HG03159 (cell line): ENCODE measurements around the gene MORC2.

Experiments used
- ATAC-seq: cut with Tn5 transposase; IDR thresholded peaks from one replicate; pipeline ENCODE4 v1.9.1; 2021; ENCODE audit warnings: mild to moderate bottlenecking, moderate library complexity; ENCODE audit not compliant: unreplicated experiment

MORC2 gene

DNA sequence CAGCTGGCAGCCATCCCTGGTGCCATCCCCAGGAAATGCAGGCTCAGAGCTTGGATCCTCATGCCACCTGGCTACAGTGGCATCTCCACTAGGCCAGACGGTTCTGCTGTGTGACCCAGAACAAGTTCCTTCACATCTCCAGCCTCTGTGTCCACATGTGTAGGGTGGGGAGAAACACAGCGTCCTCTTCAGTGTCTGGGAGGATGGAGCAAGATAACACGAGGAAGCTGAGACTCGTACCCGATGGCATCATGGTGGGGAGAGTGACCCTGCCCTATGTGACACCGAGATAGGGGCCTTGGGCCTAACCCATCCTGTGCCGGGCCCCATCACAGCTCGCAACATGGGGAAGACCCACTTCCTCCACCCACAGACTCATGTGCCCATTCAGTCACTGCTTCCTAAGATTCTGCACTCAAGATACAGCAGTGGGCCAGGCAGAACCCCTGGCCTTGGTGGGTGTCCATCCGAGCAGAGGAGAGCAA lies 78.5 kb downstream of the MORC2 start:
- ATAC-seq: no peak

DNA sequence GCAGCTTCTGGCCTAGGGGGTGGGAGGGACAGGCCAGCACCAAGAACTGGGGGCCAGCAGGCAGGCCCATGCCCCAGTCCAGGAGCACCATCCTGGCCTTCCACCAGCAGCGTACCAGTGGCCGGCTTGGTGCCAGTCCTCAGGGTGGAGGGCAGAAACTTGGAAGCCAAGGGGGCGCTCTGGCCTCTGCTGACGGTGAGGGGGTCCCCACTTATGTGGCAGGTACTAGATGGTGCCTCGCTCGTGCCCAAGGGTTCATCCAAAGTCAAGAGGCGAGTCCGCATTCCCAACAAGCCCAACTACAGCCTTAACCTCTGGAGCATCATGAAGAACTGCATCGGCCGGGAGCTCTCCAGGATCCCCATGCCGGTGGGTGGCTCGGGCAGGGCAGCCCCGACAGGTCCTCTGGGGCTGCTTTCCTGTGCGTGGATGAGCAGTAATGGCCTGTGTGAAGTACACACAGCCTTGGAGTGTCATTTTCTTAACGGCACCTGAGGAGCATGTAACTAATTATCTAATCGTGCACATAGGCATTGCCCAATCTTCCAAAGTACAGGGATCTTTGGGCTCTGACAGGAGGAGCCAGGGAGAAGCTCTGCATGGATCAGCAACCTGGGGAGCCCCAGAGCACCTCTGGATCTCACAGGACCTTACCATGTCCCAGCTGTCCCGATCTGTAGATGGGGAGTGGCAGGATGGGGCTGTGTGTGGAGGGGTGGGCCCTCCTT lies 79.1 kb downstream of the MORC2 start:
- ATAC-seq: no peak

DNA sequence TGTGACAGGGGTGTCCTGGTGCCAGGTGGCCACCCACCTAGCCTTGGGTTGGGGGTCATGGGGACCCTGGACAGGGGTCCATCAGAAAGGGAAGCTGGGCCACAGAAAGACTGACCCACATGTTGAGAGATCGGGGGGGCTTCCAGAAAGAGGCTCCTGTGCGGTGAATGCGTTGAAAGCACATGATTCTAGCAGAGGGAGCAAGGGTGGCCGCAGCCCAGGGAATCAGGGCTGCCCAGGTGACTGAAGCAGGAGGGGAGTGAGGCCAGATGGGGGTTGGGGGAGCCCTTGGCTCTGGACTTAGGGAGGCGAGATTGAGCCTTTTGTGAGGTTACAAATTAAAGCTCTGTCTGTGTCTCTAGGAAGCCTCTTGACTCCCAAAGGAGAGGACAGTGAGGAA lies 80.7 kb downstream of the MORC2 start:
- no peak for ATAC-seq

DNA sequence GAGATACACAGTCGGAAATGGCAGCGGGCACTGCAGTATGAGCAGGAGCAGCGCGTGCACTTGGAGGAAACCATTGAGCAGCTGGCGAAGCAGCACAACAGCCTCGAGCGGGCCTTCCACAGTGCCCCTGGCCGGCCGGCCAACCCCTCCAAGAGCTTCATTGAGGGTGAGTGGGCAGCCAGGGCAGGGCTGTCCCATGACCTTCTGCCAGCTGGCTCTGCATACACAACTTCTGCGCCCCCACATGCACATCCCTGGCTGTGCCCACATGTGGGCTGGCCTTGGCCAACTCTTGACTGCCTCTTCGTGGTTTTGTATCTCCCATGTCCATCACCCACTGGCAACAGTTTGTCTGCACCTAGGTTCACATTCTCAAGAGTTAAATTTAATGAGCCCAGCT lies 81.1 kb downstream of the MORC2 start:
- no peak for ATAC-seq

DNA sequence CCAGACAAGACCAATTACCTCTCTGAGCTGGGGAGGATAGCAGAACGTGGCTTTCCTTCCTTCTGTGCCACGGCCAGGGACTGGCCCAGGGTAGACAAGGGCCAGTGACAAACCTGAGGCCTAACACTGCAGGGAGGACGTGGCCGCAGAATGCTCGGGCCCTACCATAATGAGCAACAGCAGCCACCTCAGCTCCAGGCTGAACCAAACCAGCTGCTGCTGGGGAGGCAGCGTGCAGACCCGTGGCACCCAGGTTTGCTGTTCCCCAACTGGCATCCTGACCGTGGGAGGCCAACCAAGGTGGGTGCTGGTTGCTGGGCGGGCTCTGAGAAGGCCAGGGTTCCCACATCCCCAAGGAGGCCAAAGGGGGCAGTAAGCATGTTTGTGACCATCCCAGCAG lies 83.0 kb downstream of the MORC2 start:
- no peak for ATAC-seq

DNA sequence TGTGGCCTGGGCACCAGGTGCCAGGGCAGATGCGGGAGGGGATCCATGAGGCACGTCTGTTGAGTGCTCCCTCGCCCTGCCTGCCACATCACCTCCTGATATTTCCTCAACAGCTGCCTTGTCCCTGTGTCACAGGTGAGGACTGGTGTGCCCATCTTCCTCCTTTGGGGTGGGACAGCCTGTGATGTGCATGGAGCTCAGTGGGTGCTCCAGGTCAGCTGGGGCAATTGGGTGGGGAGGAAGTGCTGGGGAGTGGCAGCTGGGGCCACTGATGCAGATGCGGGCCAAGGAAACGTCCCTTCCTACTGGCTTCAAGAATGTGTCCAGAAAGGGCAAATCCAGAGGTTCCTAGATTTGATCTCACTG lies 83.6 kb downstream of the MORC2 start:
- ATAC-seq: no peak

DNA sequence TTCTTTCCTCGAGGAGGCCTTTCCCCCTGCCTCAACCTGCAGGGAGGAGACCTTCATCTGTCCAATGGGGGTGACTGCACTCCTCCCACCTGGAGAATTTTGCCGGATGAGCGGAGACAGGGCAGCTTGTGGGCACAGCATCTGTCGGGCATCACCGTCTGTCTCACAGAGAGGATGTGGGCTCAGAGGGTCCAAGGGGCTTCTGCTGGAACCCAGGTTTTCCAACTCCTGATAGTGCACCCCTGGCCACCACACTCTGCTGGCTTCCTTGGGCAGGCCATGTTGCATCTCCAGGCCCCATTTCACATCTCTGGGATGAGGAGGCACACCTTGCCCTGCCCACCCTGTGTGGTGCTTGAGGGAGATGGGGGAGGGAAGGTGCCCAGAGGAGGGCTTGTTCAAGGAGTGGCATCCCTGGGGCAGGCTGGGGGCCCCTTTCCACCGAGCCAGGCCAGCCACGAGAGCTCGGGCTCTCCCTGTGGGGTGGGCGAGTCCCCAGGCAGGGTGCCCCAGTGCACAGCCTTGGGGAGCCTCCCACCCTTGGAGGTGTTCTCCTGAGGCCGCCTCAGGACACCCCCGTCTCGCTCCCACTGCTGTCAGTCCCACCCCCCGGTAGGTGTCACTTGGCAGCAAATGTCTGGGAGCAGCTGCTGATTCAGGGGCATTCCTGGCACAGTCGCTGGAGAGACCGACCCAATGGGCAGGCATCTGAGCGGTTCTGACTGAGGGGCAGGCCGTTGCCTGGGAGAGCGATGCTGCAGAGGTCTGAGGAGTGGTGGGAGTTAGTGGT lies 84.2 kb downstream of the MORC2 start:
- no peak for ATAC-seq

DNA sequence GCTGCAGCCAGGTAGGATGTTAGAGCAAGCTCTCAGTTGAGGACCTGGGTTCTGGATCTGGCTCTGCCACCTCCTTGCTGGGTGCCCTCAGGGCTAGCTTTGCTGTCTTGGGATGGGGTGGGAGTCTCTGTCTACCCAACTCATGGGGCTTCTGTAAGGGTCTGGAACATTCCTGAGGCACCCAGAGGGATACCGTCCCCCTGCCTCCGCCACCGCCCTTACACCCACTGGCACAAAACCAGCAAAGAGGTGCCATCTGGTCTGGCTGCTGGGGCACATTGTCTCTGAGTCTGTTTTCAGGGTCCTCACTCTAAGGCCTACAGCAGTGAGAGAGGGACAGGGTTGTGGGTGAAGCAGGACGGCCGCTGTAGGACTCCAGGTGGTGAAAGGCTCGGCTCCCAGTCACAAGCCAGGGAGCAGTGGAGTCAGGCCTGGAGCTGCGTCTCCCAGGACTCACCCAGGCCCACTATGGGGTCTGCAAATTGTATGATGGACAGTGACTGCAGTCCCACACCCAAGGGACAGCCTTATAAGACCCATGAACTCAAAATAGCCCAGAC lies 84.9 kb downstream of the MORC2 start:
- no peak for ATAC-seq

DNA sequence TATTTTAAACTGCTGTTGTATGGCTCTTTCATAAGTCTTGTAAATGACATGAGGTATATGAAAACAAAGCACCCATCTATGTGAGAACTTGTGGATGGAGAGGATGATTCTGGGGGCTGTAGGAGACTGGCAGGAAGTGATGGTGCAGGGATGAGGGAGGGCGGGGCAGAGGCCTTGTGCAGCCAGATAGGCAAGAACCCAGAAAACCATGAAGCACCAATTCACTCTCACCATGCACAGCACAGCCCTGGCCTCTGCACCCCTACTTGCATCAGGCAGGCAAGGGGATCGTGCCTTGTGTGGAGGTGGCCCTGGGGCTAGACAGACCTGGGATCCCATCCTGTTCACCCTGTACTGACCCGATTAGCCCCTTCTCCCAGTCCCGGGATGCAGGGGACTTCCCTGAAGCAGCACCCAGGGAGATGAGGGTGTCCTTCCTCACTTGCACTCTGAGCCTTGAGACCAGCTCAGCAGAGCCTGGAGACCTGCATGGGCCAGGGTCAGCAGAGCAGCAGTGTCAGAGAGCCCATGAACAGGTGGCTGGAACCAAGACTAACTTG lies 85.5 kb downstream of the MORC2 start:
- ATAC-seq: no peak

DNA sequence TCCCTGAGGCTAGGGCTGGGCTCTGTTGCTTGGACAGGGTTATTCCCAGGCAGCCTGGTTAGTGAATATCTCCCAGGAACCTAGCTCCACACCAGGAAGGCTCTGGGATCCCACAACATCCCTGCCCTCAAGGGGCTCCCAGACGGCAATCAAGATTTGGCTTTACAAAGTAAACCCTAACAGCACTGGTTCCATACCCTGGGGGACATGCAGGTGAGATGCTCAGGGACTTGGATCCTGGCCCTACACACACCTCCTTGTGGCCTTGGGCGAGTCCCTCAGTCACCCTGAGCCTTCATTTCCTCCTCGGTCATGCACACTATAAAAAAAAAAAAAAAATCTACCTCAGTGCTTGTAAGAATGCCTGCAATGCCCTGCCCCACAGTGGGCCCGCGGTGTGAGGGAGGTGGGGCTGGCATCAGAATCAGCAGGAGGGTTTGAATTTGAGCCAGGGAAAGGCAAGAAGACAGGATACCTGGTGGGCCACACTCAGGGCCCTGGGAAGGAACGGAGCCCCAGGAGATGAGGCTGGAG lies 86.3 kb downstream of the MORC2 start:
- no peak for ATAC-seq

DNA sequence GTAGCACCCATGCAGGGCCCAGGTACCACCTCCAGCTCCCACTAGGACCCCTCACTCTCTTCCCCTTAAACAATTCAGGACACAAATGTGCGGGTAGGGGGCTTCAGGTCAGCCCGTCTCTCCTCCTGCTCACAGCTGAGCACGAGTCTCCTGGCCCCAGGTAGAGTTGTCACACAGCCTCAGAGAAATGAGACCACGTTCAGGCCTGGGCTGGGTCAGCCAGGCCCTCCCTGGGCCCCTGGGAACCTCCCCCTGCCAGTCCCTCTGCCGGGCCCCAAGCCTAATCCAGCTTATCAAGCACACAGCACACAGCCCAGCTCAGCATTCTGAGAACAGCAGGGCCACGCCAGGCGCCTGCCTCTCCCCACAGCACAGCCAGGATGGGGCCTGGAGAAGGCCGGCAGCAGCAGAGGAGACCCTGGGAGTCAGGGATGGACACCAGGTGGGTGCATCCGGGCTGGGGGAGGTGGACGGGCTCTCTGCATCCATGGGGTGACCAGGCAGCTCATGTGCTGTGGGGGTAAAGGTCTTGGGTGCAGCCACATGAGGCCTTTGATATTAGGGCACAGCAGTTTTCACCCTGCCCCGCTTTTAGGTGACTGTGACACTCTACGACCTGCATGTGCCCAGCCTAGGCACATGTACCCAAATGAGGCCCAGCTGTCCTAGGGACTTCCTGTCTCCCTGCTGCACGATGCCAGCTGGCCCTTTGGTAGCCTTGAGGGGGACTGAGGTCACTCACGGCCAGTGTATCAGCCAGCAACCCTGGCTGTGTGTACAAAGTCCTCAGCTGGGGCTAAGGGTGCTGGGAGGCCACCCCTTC lies 87.0 kb downstream of the MORC2 start:
- ATAC-seq: no peak

DNA sequence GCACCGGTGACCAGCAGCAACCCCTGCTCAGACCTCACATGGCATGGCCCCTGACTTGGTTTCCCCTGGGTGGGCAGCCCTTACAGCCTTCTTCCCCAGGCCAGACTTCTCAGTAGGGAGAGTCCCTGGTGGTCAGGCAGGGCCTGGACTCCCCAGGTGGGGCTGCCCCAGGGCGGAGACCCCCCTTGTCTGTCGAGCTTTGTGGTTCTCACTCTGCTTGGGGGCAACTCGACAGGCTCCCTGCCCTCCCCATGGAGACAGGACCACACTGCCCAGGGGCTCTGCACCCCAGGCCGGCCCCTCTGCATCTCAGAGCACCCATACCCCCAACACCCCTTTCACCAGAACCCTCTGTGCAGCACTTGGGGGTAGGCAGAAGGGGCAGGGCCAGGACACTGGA lies 87.7 kb downstream of the MORC2 start:
- ATAC-seq: no peak

DNA sequence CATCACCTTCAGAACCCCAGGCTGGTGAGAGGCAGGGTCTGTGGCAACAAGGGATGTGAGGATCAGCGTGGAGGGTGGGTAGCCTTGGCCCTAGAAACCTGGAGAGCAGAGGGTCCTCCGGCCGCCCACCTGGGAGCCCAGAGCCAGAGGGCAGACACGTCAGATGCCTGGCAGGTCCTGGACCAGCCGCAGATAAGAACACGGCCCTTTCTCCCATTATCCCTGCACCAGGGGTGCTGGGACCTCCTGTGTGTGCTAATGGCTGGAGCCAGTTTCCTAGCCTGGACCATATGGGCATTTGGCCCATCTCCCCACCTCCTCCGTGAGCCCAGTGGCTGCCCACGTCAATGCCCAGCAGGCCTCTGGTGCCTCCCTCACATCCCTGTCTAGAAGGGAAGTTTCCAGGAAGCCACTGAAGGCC lies 88.4 kb downstream of the MORC2 start:
- ATAC-seq: no peak

DNA sequence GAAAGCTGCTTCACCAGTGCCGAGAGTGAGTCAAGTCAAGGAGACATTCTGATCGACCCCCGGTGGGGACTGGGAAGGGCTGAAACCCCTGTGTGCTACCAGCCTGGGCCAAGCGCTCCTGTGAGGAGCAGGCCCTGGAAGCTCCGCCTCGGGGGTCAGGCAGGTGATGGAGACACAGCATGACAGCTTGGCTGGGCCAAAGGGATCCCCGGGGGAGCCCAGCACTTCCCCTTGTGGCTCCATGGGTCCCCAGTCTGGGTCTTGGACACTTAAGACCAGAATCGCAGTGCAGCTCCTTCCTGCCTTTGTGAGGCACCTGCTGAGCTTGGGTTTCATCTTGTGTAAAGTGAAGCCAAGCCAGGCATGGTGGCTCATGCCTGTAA lies 89.2 kb downstream of the MORC2 start:
- ATAC-seq: no peak

DNA sequence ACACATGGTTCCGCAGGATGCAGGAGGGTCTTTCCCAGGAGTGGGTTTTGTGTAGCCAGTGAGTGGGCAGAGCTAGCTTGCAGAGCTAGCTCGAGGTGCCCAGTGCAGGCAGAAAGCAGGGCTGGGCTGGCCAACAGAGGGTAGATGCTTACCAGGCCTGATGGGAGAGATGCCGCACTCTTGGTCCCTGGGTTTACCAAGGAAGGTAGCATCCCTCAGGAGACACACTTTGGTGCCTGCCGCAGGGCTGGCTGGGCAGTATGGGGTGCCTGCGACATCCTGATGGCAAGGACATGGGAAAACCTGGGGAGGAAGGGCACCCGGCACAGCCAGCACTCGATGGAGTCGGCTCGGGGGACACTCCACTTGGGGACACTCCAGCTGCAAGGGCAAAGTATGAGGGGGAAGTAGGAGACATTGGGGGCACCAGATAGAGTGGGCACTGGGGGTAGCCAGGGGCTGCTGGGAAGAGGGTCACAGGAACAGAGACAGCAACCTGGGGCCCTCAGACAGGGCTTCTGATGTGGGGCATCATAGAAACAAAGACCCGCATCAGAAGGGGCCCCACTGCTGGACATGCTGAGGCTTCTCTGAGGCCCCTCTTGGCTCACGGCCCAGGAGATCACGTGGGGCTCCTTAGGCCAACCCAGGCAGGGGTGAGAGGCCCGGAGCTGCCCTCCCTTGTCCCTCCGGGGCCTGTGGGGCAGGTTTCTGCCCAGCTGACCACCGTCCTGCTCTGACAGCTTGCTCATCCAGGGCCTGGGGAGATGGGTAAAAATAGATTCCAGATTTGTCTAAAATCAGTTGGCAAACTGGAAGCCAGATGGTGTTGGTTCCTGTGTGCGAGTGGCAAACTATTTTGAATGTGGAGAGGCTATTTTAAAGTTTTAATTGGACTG lies 89.8 kb downstream of the MORC2 start:
- no peak for ATAC-seq

DNA sequence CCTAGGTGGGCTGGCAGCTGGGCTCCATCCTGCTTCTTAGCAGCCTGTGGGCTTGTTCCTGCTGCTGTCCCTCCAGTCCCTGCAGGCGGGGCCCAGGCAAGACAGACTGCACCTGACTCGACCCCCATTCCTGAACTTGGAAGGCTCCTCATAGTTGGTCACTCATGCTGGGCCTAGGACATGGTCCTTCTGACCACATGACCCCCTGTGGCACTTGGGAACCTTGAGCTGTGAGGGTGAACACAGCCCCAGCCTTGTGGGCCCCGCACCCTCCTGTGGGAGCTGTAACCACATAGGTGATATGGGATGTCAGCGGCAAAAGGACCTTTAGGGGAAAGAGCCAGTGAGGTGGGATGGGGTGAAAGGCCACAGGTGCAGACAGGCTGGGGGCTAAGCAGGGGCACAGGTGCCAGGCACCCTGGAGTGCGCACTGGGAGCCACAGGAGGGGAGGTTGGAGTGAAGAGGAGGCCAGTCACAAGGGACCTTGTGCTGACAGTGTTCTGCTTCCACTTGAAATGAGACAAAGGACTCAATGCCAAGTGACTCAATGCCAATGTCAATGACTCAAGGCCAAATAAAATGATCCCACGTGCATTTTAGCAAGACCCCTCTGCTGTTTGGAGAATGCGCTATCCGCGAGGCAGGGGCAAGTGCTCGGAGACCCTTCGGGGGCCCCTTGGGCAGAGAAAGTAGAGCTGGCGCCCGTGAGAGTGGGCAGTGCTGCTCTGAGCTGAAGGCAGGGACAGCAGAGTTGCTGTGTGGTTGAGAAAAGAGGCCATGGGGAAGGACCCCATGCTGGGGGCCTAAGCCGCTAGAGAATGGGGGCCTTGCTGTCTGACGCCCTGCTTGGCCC lies 90.7 kb downstream of the MORC2 start:
- no peak for ATAC-seq

DNA sequence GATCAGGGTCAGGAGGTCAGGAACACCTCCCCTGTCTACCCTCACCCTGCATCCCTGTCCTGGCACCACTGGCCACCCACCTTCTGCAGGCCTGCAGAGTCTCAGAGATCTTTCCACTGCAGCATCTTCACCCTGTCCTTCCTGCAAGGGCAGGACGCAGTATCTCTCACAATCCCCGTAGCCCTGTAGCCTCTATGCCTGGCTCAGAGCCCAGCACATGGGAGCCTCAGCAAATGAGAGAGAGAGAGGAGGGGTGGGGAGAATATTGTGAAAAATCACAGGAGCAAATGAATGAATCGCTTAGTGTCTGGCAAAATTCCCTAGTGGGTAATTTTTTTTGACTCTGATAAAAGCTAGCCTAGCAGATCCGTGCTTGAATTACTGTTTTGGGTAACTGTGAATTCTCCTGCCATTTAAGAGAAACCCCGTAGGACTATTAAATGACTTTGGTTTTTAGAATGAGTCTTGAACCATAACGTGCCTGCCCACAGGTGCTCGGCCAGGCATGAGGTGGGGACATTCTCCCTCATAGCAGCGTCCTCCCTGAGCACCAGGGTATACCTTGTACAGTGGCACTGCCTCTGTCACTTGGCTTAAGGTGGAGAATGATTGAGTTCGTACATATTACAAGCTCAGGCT lies 91.5 kb downstream of the MORC2 start:
- ATAC-seq: no peak

DNA sequence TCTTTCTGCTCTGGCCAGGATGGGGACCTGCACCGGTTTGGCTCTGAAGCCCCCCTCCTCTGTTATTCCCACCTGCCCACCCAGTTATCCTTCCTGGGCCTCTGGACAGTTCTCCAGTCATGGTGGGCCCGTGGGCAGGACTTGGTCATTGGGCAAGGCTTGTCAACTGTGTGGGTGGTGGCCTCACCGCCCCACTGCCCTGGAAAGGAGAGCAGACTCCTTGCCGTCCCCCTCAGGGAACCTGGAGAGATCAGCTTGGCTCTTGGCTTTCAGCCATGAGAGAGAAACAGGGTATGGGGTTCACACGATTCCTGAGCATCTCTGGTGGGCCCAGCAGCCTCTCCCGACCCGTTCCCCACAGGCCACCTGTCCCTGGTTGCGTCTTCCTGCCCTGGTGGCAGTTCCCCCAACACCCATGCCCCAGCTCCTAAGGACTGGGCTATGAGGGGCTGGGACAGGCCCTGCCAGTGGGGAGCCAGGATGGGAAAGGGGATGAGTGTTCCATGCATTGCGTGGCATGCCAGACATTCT lies 92.3 kb downstream of the MORC2 start:
- no peak for ATAC-seq
